ENCODE measurements around the gene TAS2R41.
A peak's percentile ranks its signal among the peaks of the same experiment; 100 is the strongest.
"Not testable (repeated sequence)": the region's sequence is repeated elsewhere in the genome, so short reads cannot be mapped to it uniquely, and the experiment has no call there.

The TAS2R41 gene

DNA sequence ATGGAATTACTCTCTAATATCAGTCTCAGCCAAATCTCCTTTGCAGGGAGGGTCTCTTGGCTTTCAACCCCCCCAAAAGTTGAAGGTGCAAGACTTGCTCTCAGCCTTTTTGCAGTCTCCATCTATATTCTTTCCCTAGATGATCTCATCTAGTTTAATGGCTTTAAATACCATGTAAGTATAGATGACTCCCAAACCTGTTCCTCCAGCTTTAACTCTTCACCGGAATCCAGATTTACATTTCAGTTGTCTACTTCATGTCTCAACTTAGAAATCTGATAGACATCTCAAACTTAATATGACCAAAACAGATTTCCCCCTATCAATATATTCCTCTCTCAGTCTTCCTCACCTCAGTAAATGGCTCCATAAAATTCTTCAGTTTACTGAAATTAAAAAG is 9.9 kb upstream of the TAS2R41 start:
- H3K4me3 Mint-ChIP-seq = no peak overlapping the region
- H3K27ac Mint-ChIP-seq = no peak overlapping the region
- H3K9me3 Mint-ChIP-seq = peaks cover 8% of the 10 kb centered on the region
- H3K27me3 Mint-ChIP-seq = no peaks in the 10 kb centered on the region
- no peaks in the 10 kb centered on the region for H3K36me3 Mint-ChIP-seq (ENCODE audit: low read depth)
- peaks cover 3% of the 10 kb centered on the region for H3K4me1 Mint-ChIP-seq (ENCODE audit: low read depth)
- no peak for DNase-seq

DNA sequence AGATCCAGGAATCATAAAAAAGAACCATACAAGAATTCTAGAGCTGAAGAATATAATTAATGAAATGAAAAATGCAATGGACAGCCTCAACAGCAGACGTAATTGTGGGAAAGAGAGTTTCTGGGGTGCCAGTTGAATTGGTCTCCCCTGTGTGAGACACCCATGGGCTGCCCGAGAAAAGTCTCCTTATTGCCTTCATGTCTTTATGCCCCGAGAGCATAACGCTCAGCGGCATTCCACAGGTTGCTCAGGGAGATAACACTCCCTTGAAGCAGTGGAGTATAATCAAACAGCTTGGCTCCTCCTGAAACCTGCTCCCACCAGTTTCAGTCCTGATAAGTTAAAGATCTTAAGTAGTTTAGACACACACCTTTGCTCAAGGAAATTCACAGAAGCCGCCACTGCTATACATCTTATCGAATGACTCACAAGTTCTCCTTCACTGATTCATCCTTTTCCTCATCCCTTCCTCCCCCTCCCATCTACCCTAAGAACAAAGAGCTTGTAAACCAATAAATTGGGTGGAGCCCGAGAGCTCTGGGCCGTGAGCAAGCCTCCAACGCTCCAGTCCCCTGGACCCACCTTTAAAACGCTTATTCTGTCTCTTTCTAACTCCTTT is 5.5 kb upstream of the TAS2R41 start:
- not testable (repeated sequence) for DNase-seq; H3K27ac Mint-ChIP-seq; H3K4me1 Mint-ChIP-seq (ENCODE audit: low read depth); H3K9me3 Mint-ChIP-seq; H3K36me3 Mint-ChIP-seq (ENCODE audit: low read depth); H3K27me3 Mint-ChIP-seq; H3K4me3 Mint-ChIP-seq

DNA sequence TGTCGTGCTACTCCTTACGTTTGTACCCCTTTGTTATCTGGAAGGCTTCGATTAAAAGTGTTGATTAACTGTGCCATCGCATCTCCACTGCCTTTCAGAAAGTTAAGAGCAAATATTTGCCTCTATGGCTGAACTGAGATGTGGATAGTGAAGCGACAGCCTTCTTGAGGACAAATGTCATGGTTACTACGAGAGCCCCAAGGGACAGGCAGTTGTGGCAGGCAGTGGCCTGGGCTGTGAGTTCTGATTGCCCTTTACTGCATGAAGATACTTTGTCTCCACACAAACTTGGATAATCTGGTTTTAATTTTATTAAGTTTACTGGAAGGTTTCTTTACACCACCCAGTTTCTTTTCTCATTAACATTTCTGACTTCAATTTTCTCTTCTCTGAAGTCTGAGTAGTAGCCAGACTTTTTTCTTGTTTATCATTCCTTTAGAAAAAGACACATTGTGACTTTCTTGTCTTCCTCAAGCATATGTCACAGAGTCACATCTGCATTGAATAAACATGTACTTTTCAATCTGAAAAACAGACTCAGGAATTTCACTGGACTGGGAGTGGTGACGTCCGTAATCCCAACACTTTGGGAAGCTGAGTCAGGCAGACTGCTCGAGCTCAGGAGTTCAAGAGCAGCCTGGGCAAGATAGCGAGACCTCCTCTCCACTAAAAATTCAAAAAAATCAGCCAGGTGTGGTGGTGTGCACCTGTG is 1.5 kb downstream of the TAS2R41 start:
- Mint-ChIP-seq H3K4me1 (ENCODE audit: low read depth) (peaks cover 23% of the 10 kb centered on the region), H3K27ac (no peak overlapping the region)

DNA sequence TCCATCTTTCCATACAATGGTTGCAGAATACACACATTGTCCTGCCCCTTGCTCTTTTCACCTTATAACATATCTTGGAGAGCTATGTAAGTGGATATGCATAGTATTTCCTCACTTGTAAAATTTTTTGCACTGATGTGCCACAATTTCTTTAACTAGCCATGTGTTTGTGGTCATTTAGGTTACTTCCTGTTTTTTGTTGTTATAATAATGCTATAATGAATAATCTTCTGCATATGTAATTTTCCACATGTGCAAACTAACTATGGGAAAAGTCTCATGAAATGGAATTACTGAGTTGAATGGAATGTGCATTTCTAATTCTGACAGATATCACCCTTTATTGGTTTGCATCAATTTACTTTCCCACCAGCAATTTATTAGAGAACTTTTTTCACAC is 2.8 kb downstream of the TAS2R41 start:
- Mint-ChIP-seq H3K4me3 (no peak overlapping the region), H3K9me3 (no peaks in the 10 kb centered on the region), H3K36me3 (ENCODE audit: low read depth) (no peaks in the 10 kb centered on the region), H3K27ac (no peak overlapping the region), H3K27me3 (no peaks in the 10 kb centered on the region), H3K4me1 (ENCODE audit: low read depth) (peaks cover 23% of the 10 kb centered on the region)
- no peak for DNase-seq

More for the DNA sequence above, 1.5 kb downstream of the TAS2R41 start:
- Mint-ChIP-seq H3K4me3 (no peak overlapping the region), H3K27me3 (no peaks in the 10 kb centered on the region), H3K36me3 (ENCODE audit: low read depth) (no peaks in the 10 kb centered on the region), H3K9me3 (no peaks in the 10 kb centered on the region)
- no peak for DNase-seq

DNA sequence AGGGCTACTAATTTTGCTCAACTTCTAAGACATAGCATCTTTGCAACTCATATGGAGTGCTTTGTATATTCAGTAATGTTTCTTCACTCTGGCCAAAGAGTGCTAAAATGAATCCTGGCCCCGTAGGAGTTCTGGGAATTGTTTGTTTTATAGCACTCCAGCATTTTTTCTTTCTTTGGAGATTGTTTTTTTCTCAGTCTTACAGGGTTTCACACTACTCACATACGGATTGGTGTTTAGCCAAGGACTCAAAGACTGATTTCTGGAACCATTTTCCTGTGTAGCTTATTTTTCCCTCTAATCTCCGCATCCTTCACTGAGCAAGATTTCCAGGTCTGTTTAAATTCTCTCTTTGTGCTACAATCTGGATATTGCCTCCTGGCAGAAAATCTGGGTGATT is 6.4 kb downstream of the TAS2R41 start:
- DNase-seq = no peak
- H3K27ac Mint-ChIP-seq = no peak overlapping the region
- H3K27me3 Mint-ChIP-seq = no peaks in the 10 kb centered on the region
- peaks cover 18% of the 10 kb centered on the region for H3K4me1 Mint-ChIP-seq (ENCODE audit: low read depth)
- H3K4me3 Mint-ChIP-seq = no peak overlapping the region
- no peaks in the 10 kb centered on the region for H3K9me3 Mint-ChIP-seq
- no peaks in the 10 kb centered on the region for H3K36me3 Mint-ChIP-seq (ENCODE audit: low read depth)

DNA sequence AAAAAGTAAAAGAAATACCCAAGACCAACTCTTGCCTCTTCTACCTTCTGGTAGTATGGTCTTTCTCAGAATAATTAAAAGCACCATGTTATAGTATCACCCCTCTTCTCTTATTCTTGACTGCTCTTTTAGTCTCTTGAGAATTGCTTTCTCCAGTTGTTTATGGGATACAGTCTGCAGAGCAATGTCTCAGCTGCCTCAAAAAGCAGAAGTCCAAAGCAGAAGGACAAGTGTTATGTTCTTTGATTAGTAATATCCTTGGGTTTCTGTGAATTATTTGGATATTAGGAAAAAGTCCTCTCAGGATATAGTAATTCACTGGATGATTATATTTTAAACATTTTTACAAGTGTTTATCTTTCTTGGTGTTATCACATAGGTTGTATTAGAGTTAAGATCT is 7.4 kb downstream of the TAS2R41 start:
- DNase-seq = no peak
- H3K27me3 Mint-ChIP-seq = no peaks in the 10 kb centered on the region
- no peaks in the 10 kb centered on the region for H3K9me3 Mint-ChIP-seq
- no peaks in the 10 kb centered on the region for H3K36me3 Mint-ChIP-seq (ENCODE audit: low read depth)
- H3K4me3 Mint-ChIP-seq = no peak overlapping the region
- no peak overlapping the region for H3K27ac Mint-ChIP-seq
- H3K4me1 Mint-ChIP-seq (ENCODE audit: low read depth) = peaks cover 18% of the 10 kb centered on the region

DNA sequence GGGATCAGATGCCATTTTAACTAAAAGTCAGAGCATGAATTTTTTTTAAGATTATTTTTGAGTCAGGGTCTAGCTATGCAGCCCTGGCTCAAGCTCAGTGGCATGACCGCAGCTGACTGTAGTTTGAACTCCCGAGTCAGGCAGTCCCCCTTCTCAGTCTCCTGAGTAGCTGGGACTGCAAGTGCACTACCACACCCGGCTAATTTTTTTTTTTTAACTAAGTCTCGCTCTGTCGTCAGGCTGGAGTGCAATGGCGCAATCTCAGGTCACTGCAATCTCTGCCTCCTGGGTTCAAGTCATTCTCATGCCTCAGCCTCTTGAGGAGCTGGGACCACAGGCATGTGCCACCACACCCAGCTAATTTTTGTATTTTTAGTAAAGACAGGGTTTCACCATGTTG is 7.8 kb downstream of the TAS2R41 start:
- H3K27ac Mint-ChIP-seq = no peak overlapping the region
- no peaks in the 10 kb centered on the region for H3K27me3 Mint-ChIP-seq
- peaks cover 15% of the 10 kb centered on the region for H3K4me1 Mint-ChIP-seq (ENCODE audit: low read depth)
- no peaks in the 10 kb centered on the region for H3K36me3 Mint-ChIP-seq (ENCODE audit: low read depth)
- H3K4me3 Mint-ChIP-seq = no peak overlapping the region
- no peaks in the 10 kb centered on the region for H3K9me3 Mint-ChIP-seq
- DNase-seq = no peak

DNA sequence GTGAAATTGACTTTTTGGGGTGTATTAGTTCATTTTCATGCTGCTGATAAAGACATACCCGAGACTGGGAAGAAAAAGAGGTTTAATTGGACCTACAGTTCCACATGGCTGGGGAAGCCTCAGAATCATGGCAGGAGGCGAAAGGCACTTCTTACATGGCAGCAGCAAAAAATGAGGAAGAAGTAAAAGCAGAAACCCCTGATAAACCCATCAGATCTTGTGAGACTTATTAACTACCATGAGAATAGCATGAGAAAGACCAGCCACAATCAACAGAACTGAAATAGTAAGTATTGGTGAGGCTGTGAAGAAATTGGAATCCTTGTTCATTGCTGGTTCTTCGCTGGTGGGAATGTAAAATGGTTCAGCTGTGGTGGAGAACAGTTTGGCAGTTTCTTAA is 8.6 kb downstream of the TAS2R41 start:
- not testable (repeated sequence) for H3K27me3 Mint-ChIP-seq; H3K36me3 Mint-ChIP-seq (ENCODE audit: low read depth); H3K4me3 Mint-ChIP-seq; H3K9me3 Mint-ChIP-seq; H3K4me1 Mint-ChIP-seq (ENCODE audit: low read depth); DNase-seq; H3K27ac Mint-ChIP-seq

DNA sequence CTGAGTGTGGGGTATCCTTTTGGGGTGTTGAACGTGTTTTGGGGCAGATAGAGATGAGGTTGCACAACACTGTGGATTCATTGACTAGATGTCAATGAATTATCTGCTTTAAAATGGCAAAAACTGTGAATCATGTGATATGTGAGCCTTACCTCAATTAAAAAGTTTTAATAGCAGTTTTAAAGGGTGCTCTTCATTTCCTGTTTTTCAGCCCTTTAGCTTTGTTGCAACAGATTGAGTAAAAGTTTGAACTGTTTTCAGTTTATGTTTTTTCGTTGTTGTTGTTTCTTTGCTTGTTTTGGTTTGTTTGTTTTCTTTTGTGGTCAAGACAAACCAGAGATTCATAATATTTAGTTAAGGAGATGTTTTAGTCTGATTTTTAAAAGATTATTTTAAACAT is 9.4 kb downstream of the TAS2R41 start:
- Mint-ChIP-seq H3K9me3 (no peaks in the 10 kb centered on the region), H3K27me3 (no peaks in the 10 kb centered on the region), H3K36me3 (ENCODE audit: low read depth) (no peaks in the 10 kb centered on the region), H3K4me1 (ENCODE audit: low read depth) (peaks cover 5% of the 10 kb centered on the region), H3K4me3 (no peak overlapping the region), H3K27ac (no peak overlapping the region)
- no peak for DNase-seq

DNA sequence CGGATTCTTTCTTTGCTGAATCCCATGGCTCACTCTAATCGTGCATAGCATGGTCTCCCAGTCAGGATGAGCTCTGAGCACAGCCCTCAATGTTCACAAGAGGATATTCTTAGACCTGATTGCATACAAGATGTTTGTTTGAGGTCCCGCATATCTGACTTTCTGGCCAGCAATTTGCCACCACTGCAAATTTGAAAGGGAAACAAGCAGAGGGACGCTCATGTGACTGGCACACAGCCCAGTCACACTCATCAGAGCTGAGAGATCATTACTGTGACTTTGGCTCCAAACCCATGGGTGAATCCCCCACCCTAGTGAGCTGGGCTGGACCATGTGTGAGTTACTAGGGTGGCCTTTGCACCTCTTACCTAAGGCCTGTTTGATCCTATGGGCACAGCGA is 9.9 kb downstream of the TAS2R41 start:
- Mint-ChIP-seq H3K9me3 (no peaks in the 10 kb centered on the region), H3K27me3 (no peaks in the 10 kb centered on the region), H3K36me3 (ENCODE audit: low read depth) (no peaks in the 10 kb centered on the region), H3K4me3 (no peak overlapping the region), H3K27ac (no peak overlapping the region), H3K4me1 (ENCODE audit: low read depth) (peaks cover 8% of the 10 kb centered on the region)
- no peak for DNase-seq

DNA sequence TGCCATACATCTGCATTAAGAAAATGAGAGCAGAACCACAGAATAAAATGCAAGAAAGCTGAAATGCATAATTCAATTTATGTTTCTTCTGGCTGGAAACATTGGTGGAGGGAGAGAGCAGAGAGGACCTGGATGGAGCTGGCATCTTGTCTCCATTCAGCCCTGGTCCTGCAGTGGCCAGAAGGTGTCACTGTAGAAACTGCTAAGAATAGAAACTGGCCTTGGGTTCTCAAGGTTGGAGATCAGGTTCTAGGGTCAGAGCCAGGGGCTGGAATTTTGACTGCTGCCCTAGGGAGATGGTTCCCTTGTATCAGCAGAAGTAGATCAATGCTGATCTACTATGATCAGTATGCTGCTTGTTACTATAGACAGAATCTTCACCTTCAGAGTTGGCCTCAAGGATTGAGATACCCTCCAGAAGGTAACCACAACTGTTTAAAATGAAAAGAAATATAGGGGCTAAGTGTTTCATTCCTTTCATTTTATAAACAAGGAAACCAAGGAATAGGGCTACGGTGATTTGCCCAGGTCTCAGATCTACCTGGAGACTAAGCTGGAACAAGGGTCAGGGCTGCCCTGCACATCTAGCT is 13.1 kb downstream of the TAS2R41 start:
- Mint-ChIP-seq H3K4me1 (ENCODE audit: low read depth) (peaks cover 18% of the 10 kb centered on the region), H3K36me3 (ENCODE audit: low read depth) (no peaks in the 10 kb centered on the region), H3K27ac (no peak overlapping the region), H3K9me3 (no peaks in the 10 kb centered on the region), H3K27me3 (no peaks in the 10 kb centered on the region), H3K4me3 (no peak overlapping the region)
- no peak for DNase-seq

DNA sequence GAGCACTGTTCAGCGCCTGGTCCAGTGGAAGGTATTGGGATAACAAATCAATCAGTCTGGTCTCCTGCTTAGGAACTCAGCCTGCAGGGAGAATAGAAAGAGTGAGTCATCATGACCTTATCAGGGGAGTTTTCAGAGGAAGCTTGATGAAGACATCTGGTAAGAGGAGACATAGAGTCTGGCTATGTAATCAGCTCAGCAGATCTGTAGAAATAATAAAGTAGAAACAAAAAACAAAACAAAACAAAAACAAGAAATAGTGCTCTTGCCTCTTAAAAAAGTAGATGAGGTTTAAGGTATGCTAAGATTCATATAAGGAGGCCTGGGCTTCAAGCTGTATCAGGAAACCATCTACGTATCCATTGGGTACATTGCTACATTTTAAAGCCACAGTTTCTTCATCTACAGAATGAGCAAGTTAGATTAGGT is 14.4 kb downstream of the TAS2R41 start:
- H3K9me3 Mint-ChIP-seq = no peaks in the 10 kb centered on the region
- H3K27me3 Mint-ChIP-seq = no peaks in the 10 kb centered on the region
- peaks cover 18% of the 10 kb centered on the region for H3K4me1 Mint-ChIP-seq (ENCODE audit: low read depth)
- no peaks in the 10 kb centered on the region for H3K36me3 Mint-ChIP-seq (ENCODE audit: low read depth)
- no peak overlapping the region for H3K27ac Mint-ChIP-seq
- no peak overlapping the region for H3K4me3 Mint-ChIP-seq
- DNase-seq = no peak

DNA sequence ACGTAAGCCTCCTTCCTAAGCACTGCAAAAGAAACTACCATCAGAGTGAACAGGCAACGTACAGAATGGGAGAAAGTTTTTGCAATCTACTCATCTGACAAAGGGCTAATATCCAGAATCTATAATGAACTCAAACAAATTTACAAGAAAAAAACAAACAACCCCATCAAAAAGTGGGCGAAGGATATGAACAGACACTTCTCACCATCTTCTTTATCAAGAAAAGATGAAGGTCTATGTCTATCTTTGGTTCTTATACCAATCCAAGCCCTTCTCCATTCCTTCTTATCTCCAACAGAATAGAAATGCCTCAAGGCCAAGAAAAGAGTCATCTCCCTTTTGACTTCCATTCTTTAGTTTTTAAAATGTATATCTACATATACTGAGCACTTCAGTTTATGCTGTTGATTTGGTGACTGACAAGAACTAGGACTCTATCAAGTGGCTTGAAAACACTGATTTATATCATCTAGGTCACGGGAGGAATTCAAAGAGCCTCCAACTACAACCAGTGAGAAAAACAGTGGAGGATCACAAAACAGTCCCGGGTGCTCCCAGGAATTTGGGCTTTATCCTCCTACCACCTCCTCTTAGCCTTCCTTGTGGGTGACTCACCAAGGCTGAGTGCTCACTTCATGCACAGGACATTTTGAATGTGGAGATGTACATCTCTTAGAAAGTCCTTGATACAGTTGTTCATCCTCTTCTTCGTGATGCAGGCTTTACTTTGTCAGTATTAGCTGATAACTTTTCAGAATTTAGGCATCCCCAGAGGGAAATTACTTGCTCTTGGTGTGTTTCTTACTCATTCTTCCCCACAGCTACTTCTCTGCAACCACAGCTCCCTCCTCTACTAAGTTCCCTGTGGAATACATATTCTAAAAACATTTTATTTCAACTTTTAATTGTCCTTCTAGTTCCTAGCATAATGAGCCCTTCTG is 15.4 kb downstream of the TAS2R41 start:
- H3K27me3 Mint-ChIP-seq = no peaks in the 10 kb centered on the region
- DNase-seq = no peak
- peaks cover 18% of the 10 kb centered on the region for H3K4me1 Mint-ChIP-seq (ENCODE audit: low read depth)
- H3K36me3 Mint-ChIP-seq (ENCODE audit: low read depth) = no peaks in the 10 kb centered on the region
- no peak overlapping the region for H3K4me3 Mint-ChIP-seq
- no peaks in the 10 kb centered on the region for H3K9me3 Mint-ChIP-seq
- H3K27ac Mint-ChIP-seq = peak overlapping the region; percentile 8

DNA sequence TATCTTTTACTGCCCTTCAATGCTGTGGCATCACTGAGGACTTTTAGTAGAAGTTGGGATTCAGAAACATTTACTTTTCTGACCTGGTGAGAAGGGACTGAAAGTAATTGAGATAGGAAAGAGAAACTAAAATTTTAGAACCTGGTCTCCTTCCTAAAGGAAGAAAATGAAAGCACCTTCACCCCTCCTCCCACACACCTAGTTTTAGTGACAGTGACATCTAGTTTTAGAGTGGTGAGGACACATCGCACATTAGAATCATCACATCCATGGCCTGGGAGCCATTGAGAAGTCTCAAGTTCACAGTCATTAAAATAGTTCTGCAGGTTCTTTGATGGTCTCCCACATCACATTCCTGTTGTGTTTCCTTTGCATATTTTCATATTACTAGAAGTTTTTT is 16.1 kb downstream of the TAS2R41 start:
- no peaks in the 10 kb centered on the region for H3K27me3 Mint-ChIP-seq
- no peaks in the 10 kb centered on the region for H3K9me3 Mint-ChIP-seq
- no peak for DNase-seq
- peaks cover 18% of the 10 kb centered on the region for H3K4me1 Mint-ChIP-seq (ENCODE audit: low read depth)
- no peak overlapping the region for H3K4me3 Mint-ChIP-seq
- no peaks in the 10 kb centered on the region for H3K36me3 Mint-ChIP-seq (ENCODE audit: low read depth)
- H3K27ac Mint-ChIP-seq = peak overlapping the region; percentile 8
